ENCODE data around the gene GJC1. TPM values are rescaled to one million over a fixed set of nuclear protein-coding genes. Genes with fewer than 3 reads are reported as not detected.

Gene GJC1
- polyA plus RNA-seq, 1 of the 3 experiments (the other 2 are of a cell fraction): 15.2 TPM

DNA sequence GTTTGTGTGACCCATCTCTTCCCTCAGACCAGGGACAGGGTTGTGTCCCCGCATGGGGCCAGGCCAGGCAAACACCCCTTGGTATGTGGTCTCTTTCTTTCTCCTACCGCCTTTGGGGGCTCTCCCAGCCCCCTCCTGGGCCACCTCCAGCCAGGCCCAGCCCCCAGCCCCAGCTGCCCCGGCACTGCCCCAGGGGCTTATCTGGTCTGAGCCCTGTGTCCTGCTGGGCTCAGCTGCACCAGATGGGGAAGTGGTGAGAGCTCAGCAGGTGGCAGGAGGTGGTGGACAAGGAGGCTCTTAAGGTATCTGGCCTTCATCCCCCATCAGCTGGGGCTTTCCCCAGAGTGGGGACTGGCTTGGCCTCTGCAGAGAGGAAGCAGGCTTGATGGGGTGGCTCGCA, 62.6 kb downstream of the GJC1 start:
- Histone ChIP-seq H3K4me1 (ENCODE audit: control insufficient read depth in 1 of 2, insufficient read depth in 2 of 2, low read depth in 1 of 2, low read length in 1 of 2) (peaks cover 0 to 15% of the 10 kb centered on the region in 2 experiments; a peak in 1 of 4 replicates), H3K79me2 (ENCODE audit: insufficient read depth) (no peaks in the 10 kb centered on the region), H3F3A (replicated peaks; ENCODE audit: insufficient read depth) (no peaks in the 10 kb centered on the region), H3K27ac (ENCODE audit: low read depth in 2 of 2, low read length in 1 of 2) (no peak overlapping the region), H3K36me3 (replicated peaks in 1 of 2; ENCODE audit: control insufficient read depth in 1 of 2, insufficient read depth in 2 of 2, low read length in 1 of 2) (no peaks in the 10 kb centered on the region), H3K9me3 (no peaks in the 10 kb centered on the region), H3K27me3 (ENCODE audit: insufficient read depth) (no peaks in the 10 kb centered on the region), H2AFZ (ENCODE audit: low read depth) (no peak overlapping the region), H3K9me2 (no peaks in the 10 kb centered on the region), H3K9ac (no peak overlapping the region), H3K4me3 (ENCODE audit: low read depth in 2 of 2, low read length in 1 of 2) (no peak overlapping the region), H4K20me1 (ENCODE audit: insufficient read depth) (no peaks in the 10 kb centered on the region), H3K4me2 (no peak overlapping the region)
- CTCF ChIA-PET: interaction anchor here (1.4 to 2.6 kb wide), 2 partner anchors 11 to 98 kb away, joined by 7 to 9 read pairs; no protein-coding TSS in a partner anchor
- no peak for TF ChIP-seq GABPA (IDR thresholded peaks at IDR 0.05; ENCODE audit: low read depth)
- TF ChIP-seq RCOR1 (IDR thresholded peaks at IDR 0.05; ENCODE audit: low read length): 0 out of 2 replicates have a peak, but pooled peaks have one; percentile 7
- POLR2A ChIA-PET: no interaction called here
- no peak for DNase-seq
- 80% methylated on average over 4 of the region's 4 CpGs for WGBS (ENCODE audit: low lambda C conversion rate)

DNA sequence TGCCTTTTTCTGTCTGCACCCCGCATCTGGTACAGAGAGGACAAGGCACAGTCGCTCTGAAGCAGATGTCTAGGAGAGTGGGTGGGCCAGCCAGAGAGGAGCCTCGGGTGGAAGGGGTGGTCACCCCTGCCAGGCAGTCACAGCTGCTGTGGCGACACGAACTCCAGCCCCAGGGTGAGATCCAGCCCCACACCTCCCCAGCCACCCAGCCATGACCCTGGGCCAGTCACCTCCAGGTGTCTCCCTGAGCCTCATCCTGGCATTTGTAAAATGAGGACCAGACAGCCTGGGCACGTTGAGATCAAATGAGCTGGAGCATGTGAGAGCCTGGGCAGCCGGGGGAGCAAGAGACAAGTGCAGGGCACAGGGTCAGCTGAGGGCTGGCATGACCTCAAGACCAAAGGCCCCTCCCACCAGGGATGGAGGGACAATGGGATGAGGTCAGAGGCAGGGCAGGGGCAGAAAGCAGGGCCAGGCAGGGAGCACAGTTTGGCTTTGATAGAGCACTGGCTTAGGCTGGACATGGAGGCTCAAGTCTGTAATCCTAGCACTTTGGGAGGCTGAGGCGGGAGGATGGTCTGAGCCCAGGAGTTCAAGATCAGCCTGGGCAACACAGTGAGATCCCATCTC, 63.6 kb downstream of the GJC1 start:
- no peaks in the 10 kb centered on the region for H3F3A ChIP-seq (replicated peaks; ENCODE audit: insufficient read depth)
- CTCF ChIA-PET: interaction anchor here (3.7 to 6.3 kb wide), 2 partner anchors 8 to 13 kb away, joined by 14 to 37 read pairs; no protein-coding TSS in a partner anchor
- no peaks in the 10 kb centered on the region for H3K79me2 ChIP-seq (ENCODE audit: insufficient read depth)
- H3K4me1 ChIP-seq (ENCODE audit: control insufficient read depth in 1 of 2, insufficient read depth in 2 of 2, low read depth in 1 of 2, low read length in 1 of 2): peaks cover 0 to 15% of the 10 kb centered on the region in 2 experiments; a peak in 1 of 4 replicates
- POLR2A ChIA-PET: no interaction called here
- DNase-seq: no peak
- H3K4me3 ChIP-seq (ENCODE audit: low read depth in 2 of 2, low read length in 1 of 2): no peak overlapping the region
- H3K27me3 ChIP-seq (ENCODE audit: insufficient read depth): no peaks in the 10 kb centered on the region
- no peak overlapping the region for H3K4me2 ChIP-seq
- 60% methylated on average over 7 of the region's 8 CpGs for WGBS (ENCODE audit: low lambda C conversion rate)
- H4K20me1 ChIP-seq (ENCODE audit: insufficient read depth): no peaks in the 10 kb centered on the region
- no peak overlapping the region; a peak in 1 of 4 replicates for H3K27ac ChIP-seq (ENCODE audit: low read depth in 2 of 2, low read length in 1 of 2)
- no peaks in the 10 kb centered on the region for H3K9me3 ChIP-seq
- no peaks in the 10 kb centered on the region for H3K9me2 ChIP-seq
- H3K36me3 ChIP-seq (replicated peaks in 1 of 2; ENCODE audit: control insufficient read depth in 1 of 2, insufficient read depth in 2 of 2, low read length in 1 of 2): no peaks in the 10 kb centered on the region
- no peak overlapping the region for H2AFZ ChIP-seq (ENCODE audit: low read depth)
- no peak overlapping the region for H3K9ac ChIP-seq
- TF ChIP-seq, protein P1, sequence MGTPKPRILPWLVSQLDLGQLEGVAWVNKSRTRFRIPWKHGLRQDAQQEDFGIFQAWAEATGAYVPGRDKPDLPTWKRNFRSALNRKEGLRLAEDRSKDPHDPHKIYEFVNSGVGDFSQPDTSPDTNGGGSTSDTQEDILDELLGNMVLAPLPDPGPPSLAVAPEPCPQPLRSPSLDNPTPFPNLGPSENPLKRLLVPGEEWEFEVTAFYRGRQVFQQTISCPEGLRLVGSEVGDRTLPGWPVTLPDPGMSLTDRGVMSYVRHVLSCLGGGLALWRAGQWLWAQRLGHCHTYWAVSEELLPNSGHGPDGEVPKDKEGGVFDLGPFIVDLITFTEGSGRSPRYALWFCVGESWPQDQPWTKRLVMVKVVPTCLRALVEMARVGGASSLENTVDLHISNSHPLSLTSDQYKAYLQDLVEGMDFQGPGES (IDR thresholded peaks at IDR 0.05; ENCODE audit: low read depth, low read length): no peak
- TF ChIP-seq, protein P2, sequence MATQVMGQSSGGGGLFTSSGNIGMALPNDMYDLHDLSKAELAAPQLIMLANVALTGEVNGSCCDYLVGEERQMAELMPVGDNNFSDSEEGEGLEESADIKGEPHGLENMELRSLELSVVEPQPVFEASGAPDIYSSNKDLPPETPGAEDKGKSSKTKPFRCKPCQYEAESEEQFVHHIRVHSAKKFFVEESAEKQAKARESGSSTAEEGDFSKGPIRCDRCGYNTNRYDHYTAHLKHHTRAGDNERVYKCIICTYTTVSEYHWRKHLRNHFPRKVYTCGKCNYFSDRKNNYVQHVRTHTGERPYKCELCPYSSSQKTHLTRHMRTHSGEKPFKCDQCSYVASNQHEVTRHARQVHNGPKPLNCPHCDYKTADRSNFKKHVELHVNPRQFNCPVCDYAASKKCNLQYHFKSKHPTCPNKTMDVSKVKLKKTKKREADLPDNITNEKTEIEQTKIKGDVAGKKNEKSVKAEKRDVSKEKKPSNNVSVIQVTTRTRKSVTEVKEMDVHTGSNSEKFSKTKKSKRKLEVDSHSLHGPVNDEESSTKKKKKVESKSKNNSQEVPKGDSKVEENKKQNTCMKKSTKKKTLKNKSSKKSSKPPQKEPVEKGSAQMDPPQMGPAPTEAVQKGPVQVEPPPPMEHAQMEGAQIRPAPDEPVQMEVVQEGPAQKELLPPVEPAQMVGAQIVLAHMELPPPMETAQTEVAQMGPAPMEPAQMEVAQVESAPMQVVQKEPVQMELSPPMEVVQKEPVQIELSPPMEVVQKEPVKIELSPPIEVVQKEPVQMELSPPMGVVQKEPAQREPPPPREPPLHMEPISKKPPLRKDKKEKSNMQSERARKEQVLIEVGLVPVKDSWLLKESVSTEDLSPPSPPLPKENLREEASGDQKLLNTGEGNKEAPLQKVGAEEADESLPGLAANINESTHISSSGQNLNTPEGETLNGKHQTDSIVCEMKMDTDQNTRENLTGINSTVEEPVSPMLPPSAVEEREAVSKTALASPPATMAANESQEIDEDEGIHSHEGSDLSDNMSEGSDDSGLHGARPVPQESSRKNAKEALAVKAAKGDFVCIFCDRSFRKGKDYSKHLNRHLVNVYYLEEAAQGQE (IDR thresholded peaks at IDR 0.05; ENCODE audit: low read depth, low read length): no peak
- TF ChIP-seq POLR2AphosphoS5 (IDR thresholded peaks at IDR 0.05; ENCODE audit: low read depth, low read length) (no peak), TCF12 (IDR thresholded peaks at IDR 0.05) (no peak), EP300 (IDR thresholded peaks at IDR 0.05; ENCODE audit: borderline replicate concordance in 1 of 2, low read depth in 1 of 2, low read length in 1 of 2) (no peak), YY1 (IDR thresholded peaks at IDR 0.05; ENCODE audit: low read depth) (no peak), NRF1 (IDR thresholded peaks at IDR 0.05; ENCODE audit: low read depth, low read length) (no peak), FOXJ3 (CRISPR knock-in tag; IDR thresholded peaks at IDR 0.05) (no peak)
- TF ChIP-seq, protein P3, sequence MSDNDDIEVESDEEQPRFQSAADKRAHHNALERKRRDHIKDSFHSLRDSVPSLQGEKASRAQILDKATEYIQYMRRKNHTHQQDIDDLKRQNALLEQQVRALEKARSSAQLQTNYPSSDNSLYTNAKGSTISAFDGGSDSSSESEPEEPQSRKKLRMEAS (IDR thresholded peaks at IDR 0.05; ENCODE audit: low read depth): no peak
